ENCODE measurements around the gene PRCD. TPM values are rescaled to one million over a fixed set of nuclear protein-coding genes. Genes with fewer than 3 reads are reported as not detected.
"Not testable (repeated sequence)": the region's sequence is repeated elsewhere in the genome, so short reads cannot be mapped to it uniquely, and the experiment has no call there.

PRCD gene
- total and polyA plus RNA-seq, 2 donors (not counting 1 experiment from before 2014, with no cell fraction given): 18.0 to 30.6 TPM

DNA sequence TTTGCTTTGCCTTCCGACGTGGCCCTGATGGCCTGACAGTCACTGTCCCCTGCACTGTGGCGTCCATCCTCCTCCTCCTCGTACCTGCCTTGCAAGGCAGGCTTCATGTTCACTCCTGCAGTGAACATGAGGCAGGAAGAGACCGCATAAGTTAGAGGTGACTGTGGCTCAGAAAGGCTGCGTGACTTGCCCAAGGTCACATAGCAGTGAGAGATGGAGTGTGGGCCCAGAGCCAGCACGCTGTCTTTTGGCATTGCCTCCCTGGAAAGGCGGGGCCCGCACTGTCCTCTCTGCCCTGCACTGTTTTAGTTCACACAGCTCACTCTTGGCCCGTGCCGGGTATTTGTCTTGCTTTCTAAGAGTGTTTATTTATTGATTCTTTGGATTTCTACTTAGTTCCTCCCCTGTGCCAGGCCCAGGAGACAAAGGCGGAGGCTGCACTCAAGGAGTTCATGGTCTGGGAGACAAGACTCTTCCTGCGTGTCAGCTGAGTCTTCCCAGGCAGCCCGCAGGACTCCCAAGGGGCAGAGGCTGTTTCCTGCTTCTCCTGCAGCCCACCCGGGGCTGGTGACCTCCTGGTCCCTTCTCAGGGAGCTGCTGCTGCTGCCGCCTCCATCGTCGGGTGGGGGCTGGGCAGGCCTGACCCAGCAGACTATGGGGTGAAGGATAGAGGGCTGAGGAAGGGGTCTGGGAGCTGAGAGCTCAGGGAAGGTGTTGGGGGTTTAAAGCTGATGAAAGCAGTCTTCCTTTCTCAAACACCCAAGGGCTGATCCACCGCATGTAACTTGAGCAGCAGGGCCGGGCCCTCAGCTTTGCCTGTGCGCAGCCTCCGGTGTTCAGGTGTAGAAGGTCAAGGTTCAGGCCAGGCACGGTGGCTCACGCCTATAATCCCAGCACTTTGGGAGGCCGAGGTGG is 15.0 kb upstream of the PRCD start:
- peaks cover 41% of the 10 kb centered on the region for H3K4me1 Mint-ChIP-seq
- peak overlapping the region; percentile 15 for H3K4me2 ChIP-seq (replicated peaks; ENCODE audit: low read depth, low read length, poor library complexity, severe bottlenecking)
- POLR2A ChIA-PET: no interaction called here

GRCh38 chr17:76525513-76525833 is 14.4 kb upstream of the PRCD start:
- H3K27ac ChIP-seq (ENCODE audit: low read length in 2 of 2); H3K4me3 ChIP-seq (ENCODE audit: control extremely low read depth in 1 of 5, extremely low read depth in 1 of 5, insufficient read depth in 1 of 5, low read depth in 2 of 5, low read length in 4 of 5); H2AFZ ChIP-seq (ENCODE audit: insufficient read depth, low read depth, low read length, poor library complexity, severe bottlenecking); POLR2A ChIA-PET; H3K36me3 ChIP-seq (replicated peaks in 1 of 2; ENCODE audit: control extremely low read depth in 1 of 2, control insufficient read depth in 1 of 2, extremely low read depth in 1 of 2, insufficient read depth in 2 of 2, low read length in 1 of 2); H3K9me3 ChIP-seq (ENCODE audit: control extremely low read depth in 1 of 3, control insufficient read depth in 2 of 3, insufficient read depth in 1 of 3, low read length in 2 of 3); DNase-seq; H4K20me1 ChIP-seq (ENCODE audit: control insufficient read depth, insufficient read depth, low read length, poor library complexity, severe bottlenecking); H3K4me2 ChIP-seq (replicated peaks; ENCODE audit: low read depth, low read length, poor library complexity, severe bottlenecking); H3K9me3 Mint-ChIP-seq (ENCODE audit: insufficient read depth); H3K27me3 Mint-ChIP-seq; H3K4me3 Mint-ChIP-seq; H3K9ac ChIP-seq (ENCODE audit: low read length); H3K27ac Mint-ChIP-seq; ATAC-seq (ENCODE audit: low read depth): not testable (repeated sequence)
- peaks cover 11% of the 10 kb centered on the region for H3K79me2 ChIP-seq (ENCODE audit: control insufficient read depth, insufficient read depth, low read length)
- 83% methylated on average over 5 of the region's 8 CpGs for WGBS (ENCODE audit: insufficient coverage)
- peaks cover 0 to 11% (median under 1%) of the 10 kb centered on the region in 4 experiments for H3K27me3 ChIP-seq (replicated peaks in 1 of 4; ENCODE audit: control extremely low read depth in 1 of 4, control insufficient read depth in 3 of 4, insufficient read depth in 4 of 4, low read length in 3 of 4)
- intact Hi-C loops (cut with micrococcal nuclease): loop anchor here (5.0 kb wide), 1 partner anchor 147 kb away; no protein-coding TSS in a partner anchor
- CTCF ChIA-PET: interaction anchor here (1.0 to 6.3 kb wide), 9 partner anchors 9 to 189 kb away, joined by 3 to 156 read pairs (median 23); partner anchors contain the start of genes AANAT and MXRA7
- peaks cover 42 to 52% of the 10 kb centered on the region in 2 donors for H3K4me1 ChIP-seq (ENCODE audit: control insufficient read depth in 2 of 2, insufficient read depth in 2 of 2, low read length in 2 of 2)
- peaks cover 46% of the 10 kb centered on the region for H3K4me1 Mint-ChIP-seq

More for the DNA sequence above, 15.0 kb upstream of the PRCD start:
- H3K27me3 ChIP-seq (replicated peaks in 1 of 4; ENCODE audit: control extremely low read depth in 1 of 4, control insufficient read depth in 3 of 4, insufficient read depth in 4 of 4, low read length in 3 of 4): peaks cover 0 to 11% (median 1%) of the 10 kb centered on the region in 4 experiments
- intact Hi-C loops (cut with micrococcal nuclease): loop anchor here (5.0 kb wide), 1 partner anchor 147 kb away; no protein-coding TSS in a partner anchor
- H3K9ac ChIP-seq (ENCODE audit: low read length): no peak overlapping the region
- peak overlapping the region; percentile 54 for H2AFZ ChIP-seq (ENCODE audit: insufficient read depth, low read depth, low read length, poor library complexity, severe bottlenecking)
- TF ChIP-seq, protein P1, sequence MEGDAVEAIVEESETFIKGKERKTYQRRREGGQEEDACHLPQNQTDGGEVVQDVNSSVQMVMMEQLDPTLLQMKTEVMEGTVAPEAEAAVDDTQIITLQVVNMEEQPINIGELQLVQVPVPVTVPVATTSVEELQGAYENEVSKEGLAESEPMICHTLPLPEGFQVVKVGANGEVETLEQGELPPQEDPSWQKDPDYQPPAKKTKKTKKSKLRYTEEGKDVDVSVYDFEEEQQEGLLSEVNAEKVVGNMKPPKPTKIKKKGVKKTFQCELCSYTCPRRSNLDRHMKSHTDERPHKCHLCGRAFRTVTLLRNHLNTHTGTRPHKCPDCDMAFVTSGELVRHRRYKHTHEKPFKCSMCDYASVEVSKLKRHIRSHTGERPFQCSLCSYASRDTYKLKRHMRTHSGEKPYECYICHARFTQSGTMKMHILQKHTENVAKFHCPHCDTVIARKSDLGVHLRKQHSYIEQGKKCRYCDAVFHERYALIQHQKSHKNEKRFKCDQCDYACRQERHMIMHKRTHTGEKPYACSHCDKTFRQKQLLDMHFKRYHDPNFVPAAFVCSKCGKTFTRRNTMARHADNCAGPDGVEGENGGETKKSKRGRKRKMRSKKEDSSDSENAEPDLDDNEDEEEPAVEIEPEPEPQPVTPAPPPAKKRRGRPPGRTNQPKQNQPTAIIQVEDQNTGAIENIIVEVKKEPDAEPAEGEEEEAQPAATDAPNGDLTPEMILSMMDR (IDR thresholded peaks at IDR 0.05): no peak
- TF ChIP-seq EZH2 (IDR thresholded peaks at IDR 0.05; ENCODE audit: borderline replicate concordance, insufficient read depth, low read depth, low read length, poor library complexity, severe bottlenecking): no peak
- Mint-ChIP-seq H3K27ac (peak overlapping the region; percentile 84), H3K27me3 (peaks cover 3% of the 10 kb centered on the region), H3K4me3 (no peak overlapping the region), H3K9me3 (ENCODE audit: insufficient read depth) (no peaks in the 10 kb centered on the region)
- H3K4me1 ChIP-seq (ENCODE audit: control insufficient read depth in 2 of 2, insufficient read depth in 2 of 2, low read length in 2 of 2): peaks cover 35 to 46% of the 10 kb centered on the region in 2 donors
- ATAC-seq (ENCODE audit: low read depth) (no peak), DNase-seq (no peak)
- H3K27ac ChIP-seq (ENCODE audit: low read length in 2 of 2): no peak overlapping the region
- H3K9me3 ChIP-seq (ENCODE audit: control extremely low read depth in 1 of 3, control insufficient read depth in 2 of 3, insufficient read depth in 1 of 3, low read length in 2 of 3): no peaks in the 10 kb centered on the region
- CTCF ChIA-PET: interaction anchor here (0.7 to 7.5 kb wide), 13 partner anchors 9 to 189 kb away, joined by 3 to 156 read pairs (median 22); partner anchors contain the start of genes AANAT, CYGB, MXRA7 and ST6GALNAC2
- no peak overlapping the region for H3K4me3 ChIP-seq (ENCODE audit: control extremely low read depth in 1 of 5, extremely low read depth in 1 of 5, insufficient read depth in 1 of 5, low read depth in 2 of 5, low read length in 4 of 5)
- no peaks in the 10 kb centered on the region for H3K36me3 ChIP-seq (replicated peaks in 1 of 2; ENCODE audit: control extremely low read depth in 1 of 2, control insufficient read depth in 1 of 2, extremely low read depth in 1 of 2, insufficient read depth in 2 of 2, low read length in 1 of 2)
- H4K20me1 ChIP-seq (ENCODE audit: control insufficient read depth, insufficient read depth, low read length, poor library complexity, severe bottlenecking): no peaks in the 10 kb centered on the region
- 54% methylated on average over 23 of the region's 25 CpGs for WGBS (ENCODE audit: insufficient coverage)
- H3K79me2 ChIP-seq (ENCODE audit: control insufficient read depth, insufficient read depth, low read length): peaks cover 5% of the 10 kb centered on the region

- H3K27me3 ChIP-seq (replicated peaks in 1 of 4; ENCODE audit: control extremely low read depth in 1 of 4, control insufficient read depth in 3 of 4, insufficient read depth in 4 of 4, low read length in 3 of 4); H3K27me3 Mint-ChIP-seq; DNase-seq; H3K36me3 ChIP-seq (replicated peaks in 1 of 2; ENCODE audit: control extremely low read depth in 1 of 2, control insufficient read depth in 1 of 2, extremely low read depth in 1 of 2, insufficient read depth in 2 of 2, low read length in 1 of 2); H4K20me1 ChIP-seq (ENCODE audit: control insufficient read depth, insufficient read depth, low read length, poor library complexity, severe bottlenecking); H3K9me3 ChIP-seq (ENCODE audit: control extremely low read depth in 1 of 3, control insufficient read depth in 2 of 3, insufficient read depth in 1 of 3, low read length in 2 of 3); H3K9me3 Mint-ChIP-seq (ENCODE audit: insufficient read depth); ATAC-seq (ENCODE audit: low read depth): not testable (repeated sequence)
- H3K27ac ChIP-seq (ENCODE audit: low read length in 2 of 2): peak overlapping the region; percentile 97 to 99
- peak overlapping the region; percentile 72 for H2AFZ ChIP-seq (ENCODE audit: insufficient read depth, low read depth, low read length, poor library complexity, severe bottlenecking)
- ChIA-PET POLR2A (interaction anchor here (0.7 to 2.9 kb wide), 7 partner anchors 11 to 46 kb away, joined by 3 to 31 read pairs (median 7); no protein-coding TSS in a partner anchor), CTCF (interaction anchor here (1.0 to 5.2 kb wide), 9 partner anchors 10 to 97 kb away, joined by 3 to 52 read pairs (median 10); partner anchors contain the start of genes AANAT and CYGB)
- peaks cover 52 to 67% of the 10 kb centered on the region in 2 donors for H3K4me1 ChIP-seq (ENCODE audit: control insufficient read depth in 2 of 2, insufficient read depth in 2 of 2, low read length in 2 of 2)
- peak overlapping the region in 4 of 5 experiments; percentile 58 to 77 (median 71) for H3K4me3 ChIP-seq (ENCODE audit: control extremely low read depth in 1 of 5, extremely low read depth in 1 of 5, insufficient read depth in 1 of 5, low read depth in 2 of 5, low read length in 4 of 5)
- Mint-ChIP-seq H3K27ac (peak overlapping the region; percentile 90), H3K4me3 (peak overlapping the region; percentile 84), H3K4me1 (peaks cover 57% of the 10 kb centered on the region)
- WGBS (ENCODE audit: insufficient coverage): 63% methylated on average over 9 of the region's 9 CpGs
- intact Hi-C loops (cut with micrococcal nuclease): loop anchor here (1.0 to 5.0 kb wide), 3 partner anchors 12 to 145 kb away; no protein-coding TSS in a partner anchor
- peaks cover 27% of the 10 kb centered on the region for H3K79me2 ChIP-seq (ENCODE audit: control insufficient read depth, insufficient read depth, low read length)
- H3K9ac ChIP-seq (ENCODE audit: low read length): peak overlapping the region; percentile 77
- peak overlapping the region; percentile 98 for H3K4me2 ChIP-seq (replicated peaks; ENCODE audit: low read depth, low read length, poor library complexity, severe bottlenecking)
Observed at GRCh38 chr17:76527016-76527415, 12.8 kb upstream of the PRCD start.
